GM18868 (cell line): ENCODE data around the gene DUSP8.
"Not testable (repeated sequence)": the region's sequence is repeated elsewhere in the genome, so short reads cannot be mapped to it uniquely, and the experiment has no call there.

ENCODE experiments used
- ATAC-seq: cut with Tn5 transposase; IDR thresholded peaks from one replicate; pipeline ENCODE4 v1.9.1; 2021; ENCODE audit warnings: mild to moderate bottlenecking, moderate library complexity; ENCODE audit not compliant: unreplicated experiment

DUSP8 gene

GRCh38 chr11:1516273-1517067, 55.6 kb downstream of the DUSP8 start:
- ATAC-seq: no peak

GRCh38 chr11:1515082-1516060, 56.7 kb downstream of the DUSP8 start:
- no peak for ATAC-seq

- ATAC-seq: no peak
Observed at GRCh38 chr11:1514336-1515061, 57.6 kb downstream of the DUSP8 start.

- no peak for ATAC-seq
Observed at GRCh38 chr11:1513326-1514296, 58.5 kb downstream of the DUSP8 start.

- not testable (repeated sequence) for ATAC-seq
Observed at GRCh38 chr11:1512531-1513258, 59.4 kb downstream of the DUSP8 start.

- ATAC-seq: no peak
Observed at GRCh38 chr11:1511937-1512496, 60.1 kb downstream of the DUSP8 start.

- ATAC-seq: no peak
Observed at GRCh38 chr11:1510928-1511327, 61.1 kb downstream of the DUSP8 start.

GRCh38 chr11:1510351-1510750, 61.7 kb downstream of the DUSP8 start:
- not testable (repeated sequence) for ATAC-seq

- no peak for ATAC-seq
Observed at GRCh38 chr11:1509626-1510255, 62.3 kb downstream of the DUSP8 start.

GRCh38 chr11:1508986-1509385, 63.1 kb downstream of the DUSP8 start:
- ATAC-seq: no peak

GRCh38 chr11:1508491-1508891, 63.6 kb downstream of the DUSP8 start:
- ATAC-seq: no peak

GRCh38 chr11:1507381-1508140, 64.5 kb downstream of the DUSP8 start:
- no peak for ATAC-seq

- ATAC-seq: no peak
Observed at GRCh38 chr11:1506981-1507380, 65.1 kb downstream of the DUSP8 start.

GRCh38 chr11:1505480-1505879, 66.6 kb downstream of the DUSP8 start:
- ATAC-seq: no peak

- no peak for ATAC-seq
Observed at GRCh38 chr11:1504581-1505290, 67.3 kb downstream of the DUSP8 start.

GRCh38 chr11:1504138-1504537, 67.9 kb downstream of the DUSP8 start:
- no peak for ATAC-seq
